H1 (cell line): ENCODE measurements around the gene RASSF9. TPM values are rescaled to one million over a fixed set of nuclear protein-coding genes. Genes with fewer than 3 reads are reported as not detected.

Experiments
- CTCF ChIA-PET: fragments of 300-600 bp; sonication (Branson Sonifier 250); formaldehyde crosslinking; loops from one replicate; lab custom pipeline; 2021; ENCODE audit not compliant: partially characterized antibody; lab: Charles Lee
- POLR2A ChIA-PET: fragments of 300-600 bp; sonication (Branson Sonifier 250); formaldehyde crosslinking; loops from one replicate; lab custom pipeline; 2021; ENCODE audit warnings: inconsistent platforms; ENCODE audit not compliant: partially characterized antibody; lab: Charles Lee
- DNase-seq, 2 experiments: peaks; one replicate each; pipeline versions ENCODE4 v3.0.0 to v3.0.0-alpha.2; 2010 to 2022; ENCODE audit warnings: low spot score in 2 of 2, low read depth in 1 of 2, mixed read lengths in 1 of 2
- FAIRE-seq: peaks from 2 replicates; lab custom pipeline; 2011; peaks lifted over from hg19 to GRCh38; lab: Jason Lieb, UNC
- H2AFZ ChIP-seq: 2 replicates; pipeline ENCODE4 v1.8.1; 2012; ENCODE audit warnings: low read length, inconsistent platforms
- H2AK5ac ChIP-seq: 2 replicates; pipeline ENCODE4 v1.6.1; 2013; ENCODE audit warnings: low read depth, low read length
- H2BK120ac ChIP-seq: replicated peaks from 2 replicates; pipeline ENCODE3; 2013; ENCODE audit warnings: low read depth, low read length, inconsistent platforms
- H2BK12ac ChIP-seq: 2 replicates; pipeline ENCODE4 v1.6.1; 2013; ENCODE audit warnings: low read depth, low read length
- H2BK15ac ChIP-seq: 2 replicates; pipeline ENCODE4 v1.6.1; 2013; ENCODE audit warnings: low read length
- H2BK20ac ChIP-seq: 2 replicates; pipeline ENCODE4 v1.6.1; 2013; ENCODE audit warnings: low read length
- H2BK5ac ChIP-seq: 2 replicates; pipeline ENCODE4 v1.6.1; 2013; ENCODE audit warnings: low read depth, low read length
- H3K14ac ChIP-seq: 2 replicates; pipeline ENCODE4 v1.6.1; 2013; ENCODE audit warnings: inconsistent platforms; ENCODE audit not compliant: insufficient read length
- H3K18ac ChIP-seq: 2 replicates; pipeline ENCODE4 v1.6.1; 2013; ENCODE audit warnings: low read length; ENCODE audit errors: extremely low read depth
- H3K23ac ChIP-seq: 2 replicates; pipeline ENCODE4 v1.6.1; 2013; ENCODE audit warnings: inconsistent platforms; ENCODE audit not compliant: insufficient read length
- H3K23me2 ChIP-seq: 2 replicates; pipeline ENCODE4 v1.6.1; 2013; ENCODE audit warnings: low read depth, low read length
- H3K27ac ChIP-seq: 2 replicates; pipeline ENCODE4 v1.6.1; 2011; ENCODE audit warnings: low read depth, low read length, inconsistent platforms
- H3K27me3 ChIP-seq, 4 experiments: replicated peaks in 1 of 4; 1 replicate in 1 of 4; 2 replicates in 3 of 4; pipeline versions ENCODE4 v1.6.1 to v1.8.1; 2011 to 2013; ENCODE audit warnings: low read length in 3 of 4, mild to moderate bottlenecking in 3 of 4, inconsistent platforms in 2 of 4, mixed read lengths in 2 of 4, moderate library complexity in 1 of 4; ENCODE audit not compliant: control insufficient read depth in 3 of 4, insufficient read depth in 3 of 4; ENCODE audit errors: extremely low read depth in 1 of 4
- H3K36me3 ChIP-seq, 4 experiments: 2 replicates each; pipeline versions ENCODE4 v1.6.1 to v1.8.1; 2011 to 2013; ENCODE audit warnings: mild to moderate bottlenecking in 4 of 4, low read length in 3 of 4, moderate library complexity in 2 of 4, control low read depth in 1 of 4, inconsistent platforms in 1 of 4; ENCODE audit not compliant: insufficient read depth in 4 of 4, control insufficient read depth in 2 of 4
- H3K4ac ChIP-seq: replicated peaks from 2 replicates; pipeline ENCODE3; 2013; ENCODE audit warnings: low read length, low read depth, mixed read lengths, inconsistent platforms; ENCODE audit not compliant: insufficient read length
- H3K4me1 ChIP-seq, 4 experiments: replicated peaks in 1 of 4; 1 replicate in 1 of 4; 2 replicates in 3 of 4; pipeline versions ENCODE4 v1.6.1 to v1.8.1; 2011 to 2013; ENCODE audit warnings: low read length in 3 of 4, inconsistent platforms in 2 of 4, mixed read lengths in 1 of 4; ENCODE audit not compliant: insufficient read depth in 4 of 4, control insufficient read depth in 3 of 4
- H3K4me2 ChIP-seq, 2 experiments: 2 replicates each; pipeline versions ENCODE4 v1.6.1 to v1.8.1; 2011 to 2013; ENCODE audit warnings: low read depth in 2 of 2, low read length in 2 of 2, control low read depth in 1 of 2, inconsistent platforms in 1 of 2, mild to moderate bottlenecking in 1 of 2; ENCODE audit not compliant: insufficient read depth in 1 of 2
- H3K4me3 ChIP-seq, 4 experiments: fragments of 200-600, 300-600 bp in 1 of 4; sonication (generic), shearing (Covaris generic), sonication (Bioruptor Twin) in 1 of 4; 2 replicates each; pipeline versions ENCODE4 v1.5.1 to v1.8.1; 2011 to 2016; ENCODE audit warnings: low read length in 4 of 4, low read depth in 3 of 4, control low read depth in 2 of 4, inconsistent platforms in 2 of 4, mild to moderate bottlenecking in 2 of 4, mixed read lengths in 1 of 4, moderate library complexity in 1 of 4; ENCODE audit not compliant: insufficient read depth in 2 of 4; ENCODE audit errors: extremely low read depth in 1 of 4
- H3K56ac ChIP-seq: replicated peaks from 2 replicates; pipeline ENCODE3; 2013; ENCODE audit warnings: low read depth, mild to moderate bottlenecking, mixed read lengths, low read length, inconsistent platforms; ENCODE audit not compliant: insufficient read length
- H3K79me1 ChIP-seq: 2 replicates; pipeline ENCODE4 v1.6.1; 2013; ENCODE audit warnings: low read depth, low read length, control low read depth
- H3K79me2 ChIP-seq, 2 experiments: 2 replicates each; pipeline versions ENCODE4 v1.6.1 to v1.8.1; 2012 to 2013; ENCODE audit warnings: low read length in 2 of 2, mild to moderate bottlenecking in 2 of 2, inconsistent platforms in 1 of 2; ENCODE audit not compliant: insufficient read depth in 2 of 2, control insufficient read depth in 1 of 2
- H3K9ac ChIP-seq, 4 experiments: replicated peaks in 1 of 4; 1 replicate in 1 of 4; 2 replicates in 3 of 4; pipeline versions ENCODE4 v1.6.1 to v1.8.1; 2011 to 2013; ENCODE audit warnings: low read depth in 3 of 4, low read length in 3 of 4, control low read depth in 2 of 4, mild to moderate bottlenecking in 2 of 4, moderate library complexity in 2 of 4, inconsistent platforms in 1 of 4; ENCODE audit errors: extremely low read depth in 1 of 4
- H3K9me3 ChIP-seq, 2 experiments: 2 replicates each; pipeline versions ENCODE4 v1.6.1 to v1.8.1; 2012 to 2013; ENCODE audit warnings: mild to moderate bottlenecking in 2 of 2, moderate library complexity in 2 of 2, control low read depth in 1 of 2, inconsistent platforms in 1 of 2, low read depth in 1 of 2, low read length in 1 of 2, mixed read lengths in 1 of 2; ENCODE audit not compliant: insufficient read depth in 2 of 2
- H4K20me1 ChIP-seq, 2 experiments: replicated peaks in 1 of 2; 2 replicates each; pipeline versions ENCODE3 to v1.8.1; 2011 to 2013; ENCODE audit warnings: inconsistent platforms in 2 of 2, low read length in 2 of 2, mild to moderate bottlenecking in 1 of 2; ENCODE audit not compliant: insufficient read depth in 2 of 2, control insufficient read depth in 1 of 2
- H4K5ac ChIP-seq: 2 replicates; pipeline ENCODE4 v1.6.1; 2013; ENCODE audit warnings: low read length, low read depth, mixed read lengths, inconsistent platforms; ENCODE audit not compliant: insufficient read length
- H4K8ac ChIP-seq: 2 replicates; pipeline ENCODE4 v1.8.0; 2013; ENCODE audit warnings: mild to moderate bottlenecking, moderate library complexity, low read length, inconsistent platforms; ENCODE audit not compliant: insufficient read depth; ENCODE audit errors: extremely low read depth
- H4K91ac ChIP-seq: replicated peaks from 2 replicates; pipeline ENCODE3; 2013; ENCODE audit warnings: low read length, mixed read lengths, inconsistent platforms; ENCODE audit not compliant: insufficient read length
- ASH2L ChIP-seq: fragments of 200-600, 300-600 bp; sonication (generic); IDR thresholded peaks from one replicate; pipeline ENCODE4 v1.7.1; 2017; ENCODE audit warnings: low read length
- BRCA1 ChIP-seq: IDR thresholded peaks from 2 replicates; pipeline ENCODE4 v1.6.1; 2012; ENCODE audit warnings: low read depth, low read length, improper control_type of control experiment
- CHD1 ChIP-seq: IDR thresholded peaks from 2 replicates; pipeline ENCODE4 v1.6.1; 2012; ENCODE audit warnings: low read depth, low read length, improper control_type of control experiment
- JUN ChIP-seq: IDR thresholded peaks from 2 replicates; pipeline ENCODE4 v1.6.1; 2011; ENCODE audit warnings: low read depth, mild to moderate bottlenecking, improper control_type of control experiment, low read length
- KDM4A ChIP-seq: IDR thresholded peaks from one replicate; pipeline ENCODE4 v1.7.1; 2012; ENCODE audit warnings: low read depth, mild to moderate bottlenecking, moderate library complexity, low read length, inconsistent platforms; ENCODE audit not compliant: severe bottlenecking
- MAX ChIP-seq: IDR thresholded peaks from 2 replicates; pipeline ENCODE4 v1.6.1; 2012; ENCODE audit warnings: inconsistent platforms
- RFX5 ChIP-seq: IDR thresholded peaks from 2 replicates; pipeline ENCODE4 v1.6.1; 2011; ENCODE audit warnings: low read depth, low read length, improper control_type of control experiment, borderline replicate concordance
- RNF2 ChIP-seq: fragments of 200-900, 300-1000 bp; sonication (generic); IDR thresholded peaks from 2 replicates; pipeline ENCODE4 v1.7.1; 2016; ENCODE audit warnings: borderline replicate concordance, low read depth, mild to moderate bottlenecking, antibody characterized with exemption, low read length; ENCODE audit not compliant: poor library complexity, severe bottlenecking; ENCODE audit errors: missing control alignments
- TAF1 ChIP-seq: IDR thresholded peaks from 2 replicates; pipeline ENCODE4 v1.6.1; 2011; ENCODE audit warnings: mild to moderate bottlenecking, low read depth, low read length
- TAF7 ChIP-seq: optimal IDR thresholded peaks from 2 replicates; pipeline ENCODE3; 2011; ENCODE audit warnings: low read depth, mild to moderate bottlenecking, inconsistent platforms, low read length, moderate library complexity, borderline replicate concordance
- ZNF274 ChIP-seq: IDR thresholded peaks from 2 replicates; pipeline ENCODE4 v1.7.0; 2012; ENCODE audit warnings: low read length, borderline replicate concordance; ENCODE audit errors: extremely low read depth
- WGBS, 2 experiments: shearing (Covaris generic) in 1 of 2; methylation state at CpG; one replicate each; pipeline versions ENCODE4 v1.1.6 to v1.1.7; 2013 to 2015; ENCODE audit warnings: low lambda C conversion rate in 2 of 2, mixed read lengths in 2 of 2, inconsistent platforms in 1 of 2, low coverage in 1 of 2, missing lambda C conversion rate in 1 of 2; ENCODE audit not compliant: insufficient replicate concordance in 2 of 2, insufficient coverage in 1 of 2, insufficient read length in 1 of 2; ENCODE audit errors: extremely low coverage in 1 of 2, missing lambda C conversion rate in 1 of 2; 5-methylcytosine and 5-hydroxymethylcytosine counted together
- polyA plus RNA-seq, 7 experiments: library from polyadenylated mRNA; depleted of rRNA in 3 of 7; stranded (reverse) in 5 of 7; unstranded in 2 of 7; fragments of >200 nt in 5 of 7; fragments of 200-250 nt in 2 of 7; gene quantifications; 1 replicate in 5 of 7; 2 replicates in 1 of 7; 4 replicates in 1 of 7; pipeline versions ENCODE4 v1.2.1 to v1.2.3, GENCODE V29; 2011 to 2013; ENCODE audit warnings: missing spikeins in 2 of 7, mixed read lengths in 2 of 7
- total RNA-seq: library from RNA; stranded (reverse); fragmentation: NEBNext Ultra II Directional; extraction: Animal tissue kit (Norgen Biotek cat#: 25700); gene quantifications from 2 replicates; pipeline ENCODE4 v1.2.1, GENCODE V29; 2021

RASSF9 gene
- total and polyA plus RNA-seq, 2 of the 8 experiments (the other 6 are each of a cell fraction or from before 2014, with no cell fraction given) = 0.06 to 0.39 TPM

DNA sequence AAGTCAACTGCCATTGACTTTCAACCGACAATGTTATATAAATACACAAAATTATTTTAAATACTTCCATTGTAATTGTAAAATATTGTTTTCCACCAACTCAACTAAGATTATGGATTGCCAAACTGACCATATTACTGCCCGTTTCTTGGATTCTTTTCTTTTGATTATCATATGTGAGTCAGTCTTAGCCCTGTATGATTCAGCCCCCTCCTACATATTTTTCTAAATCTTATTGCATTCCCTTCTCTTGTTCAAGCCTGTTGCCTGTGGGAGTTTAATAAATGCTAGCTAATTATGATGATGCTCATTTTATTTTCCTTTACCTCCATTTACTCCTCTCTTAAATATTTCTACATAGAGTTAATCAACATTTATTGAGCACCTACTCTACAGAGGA, 6.8 kb downstream of the RASSF9 start:
- ChIA-PET POLR2A (no interaction called here), CTCF (no interaction called here)
- Histone ChIP-seq H3K23me2 (no peaks in the 10 kb centered on the region), H2AFZ (no peak overlapping the region), H2BK20ac (no peak overlapping the region), H3K14ac (no peak overlapping the region), H3K9ac (no peak overlapping the region), H3K4me3 (no peak overlapping the region), H2BK15ac (no peak overlapping the region), H3K79me2 (no peaks in the 10 kb centered on the region), H4K91ac (no peak overlapping the region), H2BK120ac (no peak overlapping the region), H3K56ac (no peak overlapping the region), H3K27ac (no peak overlapping the region), H3K23ac (no peak overlapping the region), H3K9me3 (no peaks in the 10 kb centered on the region), H4K20me1 (no peaks in the 10 kb centered on the region), H3K79me1 (no peaks in the 10 kb centered on the region), H3K36me3 (no peaks in the 10 kb centered on the region), H2BK12ac (no peak overlapping the region), H4K8ac (no peak overlapping the region), H2AK5ac (no peak overlapping the region), H3K27me3 (no peaks in the 10 kb centered on the region), H3K4ac (no peak overlapping the region), H3K18ac (no peak overlapping the region), H3K4me2 (no peak overlapping the region), H2BK5ac (no peak overlapping the region), H3K4me1 (no peaks in the 10 kb centered on the region), H4K5ac (no peak overlapping the region)
- DNase-seq (no peak), FAIRE-seq (no peak)
- TF ChIP-seq JUN (no peak), ZNF274 (no peak), BRCA1 (no peak), TAF1 (no peak), RFX5 (no peak), CHD1 (no peak), MAX (no peak), TAF7 (no peak), RNF2 (no peak), ASH2L (no peak), KDM4A (no peak)
- WGBS, 2 experiments = 88% methylated on average over 2 of the region's 2 CpGs; no CpG with 5 or more reads in 1 of the 2 experiments
